ENCODE measurements around the gene SEC63. TPM values are rescaled to one million over a fixed set of nuclear protein-coding genes. Genes with fewer than 3 reads are reported as not detected.

SEC63 gene
- total and polyA plus RNA-seq, 4 donors, result 20.7 to 69.4 (median 27.4) TPM

- no peak overlapping the region for H3K4me3 ChIP-seq (ENCODE audit: low read depth in 1 of 3, low read length in 3 of 3)
- no peaks in the 10 kb centered on the region for H3K27me3 ChIP-seq (ENCODE audit: control insufficient read depth in 4 of 4, insufficient read depth in 4 of 4, low read length in 3 of 4)
- no peak overlapping the region for H3K9ac ChIP-seq (ENCODE audit: low read depth in 1 of 2, low read length in 2 of 2)
- peaks cover 2 to 26% (median 22%) of the 10 kb centered on the region in 4 donors for H3K36me3 ChIP-seq (ENCODE audit: control insufficient read depth in 4 of 4, insufficient read depth in 3 of 4, low read depth in 1 of 4, low read length in 3 of 4)
- no peaks in the 10 kb centered on the region for H3K9me3 ChIP-seq (ENCODE audit: control insufficient read depth in 4 of 4, low read length in 3 of 4)
- TF ChIP-seq HNF4G (IDR thresholded peaks at IDR 0.05) (no peak), HNF4A (conservative IDR thresholded peaks at IDR 0.05) (no peak), SP1 (IDR thresholded peaks at IDR 0.05) (no peak)
- no peak for DNase-seq (ENCODE audit: low spot score)
- WGBS, result 63% methylated on average over 3 of the region's 3 CpGs
- peaks cover 0 to 2% (median 0%) of the 10 kb centered on the region in 4 donors for H3K4me1 ChIP-seq (ENCODE audit: control insufficient read depth in 4 of 4, insufficient read depth in 4 of 4, low read length in 3 of 4)
- no peak overlapping the region for H3K27ac ChIP-seq (ENCODE audit: low read depth in 1 of 2, low read length in 2 of 2)
Measured at GRCh38 chr6:107868867-107869611, 89.0 kb downstream of the SEC63 start.

GRCh38 chr6:107867302-107867615 lies 90.7 kb downstream of the SEC63 start:
- H3K4me1 ChIP-seq (ENCODE audit: control insufficient read depth in 4 of 4, insufficient read depth in 4 of 4, low read length in 3 of 4), result peaks cover 0 to 2% (median 0%) of the 10 kb centered on the region in 4 donors
- no peak overlapping the region for H3K9ac ChIP-seq (ENCODE audit: low read depth in 1 of 2, low read length in 2 of 2)
- 18% methylated on average over 4 of the region's 4 CpGs for WGBS
- H3K9me3 ChIP-seq (ENCODE audit: control insufficient read depth in 4 of 4, low read length in 3 of 4), result no peaks in the 10 kb centered on the region
- no peak for DNase-seq (ENCODE audit: low spot score)
- H3K36me3 ChIP-seq (ENCODE audit: control insufficient read depth in 4 of 4, insufficient read depth in 3 of 4, low read depth in 1 of 4, low read length in 3 of 4), result peaks cover 2 to 25% (median 18%) of the 10 kb centered on the region in 4 donors
- no peaks in the 10 kb centered on the region for H3K27me3 ChIP-seq (ENCODE audit: control insufficient read depth in 4 of 4, insufficient read depth in 4 of 4, low read length in 3 of 4)
- H3K4me3 ChIP-seq (ENCODE audit: low read depth in 1 of 3, low read length in 3 of 3), result no peak overlapping the region
- TF ChIP-seq GABPA (IDR thresholded peaks at IDR 0.05 in 1 of 2, conservative IDR thresholded peaks at IDR 0.05 in 1 of 2) (no peak), SP1 (IDR thresholded peaks at IDR 0.05) (no peak), CTCF (IDR thresholded peaks at IDR 0.05; ENCODE audit: low read depth, low read length, missing input control) (no peak), JUND (IDR thresholded peaks at IDR 0.05) (no peak), NR2F2 (IDR thresholded peaks at IDR 0.05) (no peak), YY1 (IDR thresholded peaks at IDR 0.05) (no peak), ZBTB33 (IDR thresholded peaks at IDR 0.05) (no peak), EGR1 (IDR thresholded peaks at IDR 0.05; ENCODE audit: low read depth in 2 of 2) (no peak), FOXA2 (IDR thresholded peaks at IDR 0.05) (no peak), FOXA1 (IDR thresholded peaks at IDR 0.05) (no peak), ATF3 (IDR thresholded peaks at IDR 0.05) (no peak), HNF4A (conservative IDR thresholded peaks at IDR 0.05) (no peak), REST (IDR thresholded peaks at IDR 0.05) (no peak), MAX (IDR thresholded peaks at IDR 0.05) (no peak), HNF4G (IDR thresholded peaks at IDR 0.05) (no peak), TAF1 (conservative IDR thresholded peaks at IDR 0.05) (no peak)
- H3K27ac ChIP-seq (ENCODE audit: low read depth in 1 of 2, low read length in 2 of 2), result no peak overlapping the region

All from liver (tissue), 9 donors.